SU-DHL-6 (cell line): Measurements from ENCODE around the gene TMEM221.

Experiments
- H2AFZ ChIP-seq: fragments of 200-600 bp; sonication (generic); 2 replicates; pipeline ENCODE4 v1.6.1; 2014; ENCODE audit warnings: low read depth, mild to moderate bottlenecking, moderate library complexity, mixed read lengths, antibody characterized with exemption, low read length; ENCODE audit not compliant: severe bottlenecking
- H3F3A ChIP-seq: fragments of 200-600 bp; shearing (Covaris generic); 2 replicates; pipeline ENCODE4 v1.6.0; 2016; ENCODE audit warnings: antibody characterized with exemption, mild to moderate bottlenecking; ENCODE audit not compliant: insufficient read depth
- H3K27ac ChIP-seq: fragments of 200-600 bp; sonication (generic); 2 replicates; pipeline ENCODE4 v1.5.1; 2016; ENCODE audit warnings: low read depth, mild to moderate bottlenecking, low read length, moderate library complexity, mixed read lengths
- H3K27me3 ChIP-seq: fragments of 200-600 bp; sonication (generic), shearing (Covaris generic); 2 replicates; pipeline ENCODE4 v1.6.0; 2014; ENCODE audit warnings: mild to moderate bottlenecking, low read length
- H3K36me3 ChIP-seq: fragments of 200-600 bp; sonication (generic); 2 replicates; pipeline ENCODE4 v1.6.1; 2014; ENCODE audit warnings: mild to moderate bottlenecking, low read length, mixed read lengths
- H3K4me2 ChIP-seq: fragments of 300-600, 200-600 bp; shearing (Covaris generic), sonication (generic); 2 replicates; pipeline ENCODE4 v1.6.0; 2014; ENCODE audit warnings: low read length, low read depth, mild to moderate bottlenecking; ENCODE audit not compliant: poor library complexity, severe bottlenecking
- H3K4me3 ChIP-seq: fragments of 200-600 bp; sonication (generic); 2 replicates; pipeline ENCODE4 v1.5.1; 2014; ENCODE audit warnings: antibody characterized with exemption, low read length, mild to moderate bottlenecking, mixed read lengths; ENCODE audit not compliant: insufficient read depth, poor library complexity, severe bottlenecking
- H3K79me2 ChIP-seq: fragments of 200-600 bp; sonication (generic); 2 replicates; pipeline ENCODE4 v1.6.1; 2014; ENCODE audit warnings: mild to moderate bottlenecking, low read length, moderate library complexity; ENCODE audit not compliant: insufficient read depth
- H3K9ac ChIP-seq: fragments of 200-600 bp; sonication (generic); 2 replicates; pipeline ENCODE4 v1.7.0; 2014; ENCODE audit warnings: mild to moderate bottlenecking, low read length
- H3K9me2 ChIP-seq: fragments of 200-600 bp; sonication (generic); replicated peaks from 2 replicates; pipeline ENCODE4 v1.6.1; 2014; ENCODE audit warnings: low read length; ENCODE audit not compliant: insufficient read depth
- H3K9me3 ChIP-seq: fragments of 200-600 bp; sonication (generic); 2 replicates; pipeline ENCODE4 v1.6.1; 2014; ENCODE audit warnings: low read length, mixed read lengths; ENCODE audit not compliant: insufficient read depth
- H4K20me1 ChIP-seq: fragments of 200-600 bp; sonication (generic); 2 replicates; pipeline ENCODE4 v1.6.1; 2014; ENCODE audit warnings: low read depth, mild to moderate bottlenecking, antibody characterized with exemption, low read length, moderate library complexity, mixed read lengths
- EZH2phosphoT487 ChIP-seq: fragments of 200-600 bp; sonication (generic), shearing (Covaris generic); conservative IDR thresholded peaks from 2 replicates; pipeline ENCODE4 v1.6.1; 2018; ENCODE audit warnings: mild to moderate bottlenecking, antibody characterized with exemption, low read length, moderate library complexity, mixed read lengths
- TF ChIP-seq, protein P1 (sequence below): fragments of 200-600 bp; sonication (generic); IDR thresholded peaks from one replicate; pipeline ENCODE4 v1.5.1; 2017; ENCODE audit warnings: antibody characterized with exemption, mild to moderate bottlenecking, low read length, moderate library complexity; ENCODE audit not compliant: insufficient read depth, poor library complexity, severe bottlenecking

The TMEM221 gene

GRCh38 chr19:17393002-17393401 is 55.5 kb downstream of the TMEM221 start:
- Histone ChIP-seq H3F3A (0 out of 2 replicates have a peak, but pooled peaks cover 3% of the 10 kb centered on the region), H4K20me1 (no peaks in the 10 kb centered on the region)
- TF ChIP-seq, protein P1, sequence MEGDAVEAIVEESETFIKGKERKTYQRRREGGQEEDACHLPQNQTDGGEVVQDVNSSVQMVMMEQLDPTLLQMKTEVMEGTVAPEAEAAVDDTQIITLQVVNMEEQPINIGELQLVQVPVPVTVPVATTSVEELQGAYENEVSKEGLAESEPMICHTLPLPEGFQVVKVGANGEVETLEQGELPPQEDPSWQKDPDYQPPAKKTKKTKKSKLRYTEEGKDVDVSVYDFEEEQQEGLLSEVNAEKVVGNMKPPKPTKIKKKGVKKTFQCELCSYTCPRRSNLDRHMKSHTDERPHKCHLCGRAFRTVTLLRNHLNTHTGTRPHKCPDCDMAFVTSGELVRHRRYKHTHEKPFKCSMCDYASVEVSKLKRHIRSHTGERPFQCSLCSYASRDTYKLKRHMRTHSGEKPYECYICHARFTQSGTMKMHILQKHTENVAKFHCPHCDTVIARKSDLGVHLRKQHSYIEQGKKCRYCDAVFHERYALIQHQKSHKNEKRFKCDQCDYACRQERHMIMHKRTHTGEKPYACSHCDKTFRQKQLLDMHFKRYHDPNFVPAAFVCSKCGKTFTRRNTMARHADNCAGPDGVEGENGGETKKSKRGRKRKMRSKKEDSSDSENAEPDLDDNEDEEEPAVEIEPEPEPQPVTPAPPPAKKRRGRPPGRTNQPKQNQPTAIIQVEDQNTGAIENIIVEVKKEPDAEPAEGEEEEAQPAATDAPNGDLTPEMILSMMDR = no peak
- no peak for TF ChIP-seq EZH2phosphoT487

DNA sequence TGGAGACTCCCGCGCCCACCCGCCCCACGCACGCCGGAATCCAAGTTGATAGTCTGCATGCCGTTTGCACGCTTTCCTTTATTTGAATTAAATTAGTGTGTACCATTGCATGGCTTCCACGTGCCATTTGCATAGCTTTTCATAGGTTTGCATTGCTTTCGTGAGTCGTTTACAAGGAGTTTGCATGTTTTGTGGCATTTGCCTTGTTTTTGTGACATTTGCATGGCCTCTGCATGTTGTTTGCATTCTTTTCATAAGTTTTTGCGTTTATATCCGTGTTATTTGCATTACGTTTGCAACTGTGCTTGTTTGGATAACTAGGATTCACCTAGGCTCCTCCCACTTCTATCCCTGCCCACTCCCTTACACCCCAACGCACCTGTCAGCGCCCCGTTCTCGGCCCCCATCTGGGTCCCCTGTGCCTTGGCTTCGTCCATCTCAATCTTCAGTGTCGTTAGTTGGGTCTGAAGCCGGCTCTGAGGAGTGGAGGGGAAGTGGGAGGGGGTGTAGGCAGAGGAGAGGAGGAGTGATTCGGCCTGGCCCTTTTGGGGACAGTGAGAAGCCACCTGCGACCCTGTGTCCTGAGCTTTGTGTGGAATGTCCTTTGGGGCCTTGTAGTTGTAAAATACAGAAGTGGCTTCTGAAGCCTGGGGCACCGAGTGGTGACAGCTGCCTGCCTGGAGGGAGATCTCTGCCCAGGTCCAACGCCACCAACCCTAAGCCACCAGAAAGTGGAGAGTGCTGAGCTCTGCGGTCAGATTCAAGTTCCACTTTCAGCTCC is 56.9 kb downstream of the TMEM221 start:
- no peaks in the 10 kb centered on the region for H3K9me2 ChIP-seq
- no peak overlapping the region for H3K27ac ChIP-seq
- H3K27me3 ChIP-seq = no peaks in the 10 kb centered on the region
- no peaks in the 10 kb centered on the region for H3K36me3 ChIP-seq
- H3K9me3 ChIP-seq = no peaks in the 10 kb centered on the region
- peak overlapping the region; percentile 30 for H3K4me3 ChIP-seq
- peak overlapping the region; percentile 44 for H2AFZ ChIP-seq
- peak overlapping the region; percentile 15; the same call in 1 of the 2 replicates for H3K9ac ChIP-seq
- TF ChIP-seq EZH2phosphoT487 = no peak
- TF ChIP-seq, protein P1 = no peak
- no peaks in the 10 kb centered on the region for H3K79me2 ChIP-seq
- H3F3A ChIP-seq = 0 out of 2 replicates have a peak, but pooled peaks cover 3% of the 10 kb centered on the region
- H4K20me1 ChIP-seq = no peaks in the 10 kb centered on the region
- H3K4me2 ChIP-seq = peak overlapping the region; percentile 67

More at GRCh38 chr19:17393002-17393401, 55.5 kb downstream of the TMEM221 start:
- Histone ChIP-seq H3K36me3 (no peaks in the 10 kb centered on the region), H2AFZ (no peak overlapping the region), H3K4me3 (no peak overlapping the region), H3K27me3 (no peaks in the 10 kb centered on the region), H3K9me3 (no peaks in the 10 kb centered on the region), H3K9me2 (no peaks in the 10 kb centered on the region), H3K9ac (no peak overlapping the region), H3K27ac (no peak overlapping the region), H3K79me2 (no peaks in the 10 kb centered on the region), H3K4me2 (no peak overlapping the region)

- peak overlapping the region; percentile 67 for H3K4me2 ChIP-seq
- no peaks in the 10 kb centered on the region for H3K79me2 ChIP-seq
- H3K36me3 ChIP-seq = no peaks in the 10 kb centered on the region
- H3K27me3 ChIP-seq = no peaks in the 10 kb centered on the region
- H4K20me1 ChIP-seq = no peaks in the 10 kb centered on the region
- peak overlapping the region; percentile 49 for H3K9ac ChIP-seq
- TF ChIP-seq EZH2phosphoT487 = no peak
- TF ChIP-seq, protein P1 = peak; percentile 46
- peak overlapping the region; percentile 50 for H3K4me3 ChIP-seq
- H3F3A ChIP-seq = 0 out of 2 replicates have a peak, but pooled peaks cover 3% of the 10 kb centered on the region
- no peak overlapping the region for H3K27ac ChIP-seq
- H2AFZ ChIP-seq = peak overlapping the region; percentile 44
- H3K9me3 ChIP-seq = no peaks in the 10 kb centered on the region
- no peaks in the 10 kb centered on the region for H3K9me2 ChIP-seq
Measured at GRCh38 chr19:17390665-17391370, 57.6 kb downstream of the TMEM221 start.
